HG03558 (cell line): ENCODE results near the gene HUS1.
"Not testable (repeated sequence)": the region's sequence is repeated elsewhere in the genome, so short reads cannot be mapped to it uniquely, and the experiment has no call there.

Source experiments
- ATAC-seq: cut with Tn5 transposase; IDR thresholded peaks from one replicate; pipeline ENCODE4 v1.9.1; 2021; ENCODE audit warnings: moderate number of reproducible peaks; ENCODE audit not compliant: unreplicated experiment; ENCODE audit errors: extremely low read depth

HUS1 gene

DNA sequence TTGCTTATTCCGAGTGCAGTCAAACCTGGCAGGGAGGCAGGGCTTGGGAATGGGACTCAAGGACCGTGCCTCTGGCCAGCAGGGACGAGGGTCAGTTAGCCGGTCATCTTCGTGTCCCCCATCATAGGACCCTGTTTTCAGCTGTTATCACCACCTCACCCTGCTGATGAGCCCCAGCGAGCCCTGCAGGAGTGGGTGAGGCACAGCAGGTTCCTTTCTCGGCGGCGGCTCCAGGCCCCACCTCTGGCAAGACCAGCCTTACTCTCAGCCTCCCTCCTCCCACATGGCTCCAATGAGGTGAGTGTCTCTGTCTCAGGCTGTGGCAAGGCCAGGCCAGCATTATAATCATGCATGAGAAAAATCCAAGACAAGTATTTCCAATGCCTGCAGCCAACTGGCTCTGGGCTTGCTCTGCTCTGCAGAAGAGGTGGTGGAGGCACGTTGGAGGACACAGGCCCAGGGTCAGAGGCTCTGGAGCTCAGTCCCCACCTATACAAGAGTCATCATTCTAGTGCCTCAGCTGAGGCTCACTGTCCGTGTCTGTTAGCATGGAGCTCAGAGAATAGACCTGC, 46.9 kb downstream of the HUS1 start:
- no peak for ATAC-seq

DNA sequence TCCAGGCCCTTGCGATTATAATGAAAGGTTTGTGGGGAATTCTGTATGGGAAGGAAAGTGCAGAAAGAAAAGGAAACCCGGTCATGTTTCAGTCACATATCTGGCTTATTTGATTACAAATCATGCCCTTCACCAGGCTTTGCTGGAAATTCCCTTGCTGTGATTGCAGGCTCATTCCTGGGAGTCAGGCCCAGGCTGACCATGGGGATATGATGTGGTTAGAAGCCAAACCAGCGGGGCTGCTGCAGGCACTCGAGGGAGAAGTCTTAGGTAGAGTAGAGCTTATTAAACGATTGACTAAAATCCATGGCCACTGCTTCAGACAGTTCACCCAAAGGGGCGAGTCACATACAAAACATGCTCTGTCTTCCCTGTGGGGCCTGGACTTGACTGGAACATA, 47.4 kb downstream of the HUS1 start:
- ATAC-seq = no peak

DNA sequence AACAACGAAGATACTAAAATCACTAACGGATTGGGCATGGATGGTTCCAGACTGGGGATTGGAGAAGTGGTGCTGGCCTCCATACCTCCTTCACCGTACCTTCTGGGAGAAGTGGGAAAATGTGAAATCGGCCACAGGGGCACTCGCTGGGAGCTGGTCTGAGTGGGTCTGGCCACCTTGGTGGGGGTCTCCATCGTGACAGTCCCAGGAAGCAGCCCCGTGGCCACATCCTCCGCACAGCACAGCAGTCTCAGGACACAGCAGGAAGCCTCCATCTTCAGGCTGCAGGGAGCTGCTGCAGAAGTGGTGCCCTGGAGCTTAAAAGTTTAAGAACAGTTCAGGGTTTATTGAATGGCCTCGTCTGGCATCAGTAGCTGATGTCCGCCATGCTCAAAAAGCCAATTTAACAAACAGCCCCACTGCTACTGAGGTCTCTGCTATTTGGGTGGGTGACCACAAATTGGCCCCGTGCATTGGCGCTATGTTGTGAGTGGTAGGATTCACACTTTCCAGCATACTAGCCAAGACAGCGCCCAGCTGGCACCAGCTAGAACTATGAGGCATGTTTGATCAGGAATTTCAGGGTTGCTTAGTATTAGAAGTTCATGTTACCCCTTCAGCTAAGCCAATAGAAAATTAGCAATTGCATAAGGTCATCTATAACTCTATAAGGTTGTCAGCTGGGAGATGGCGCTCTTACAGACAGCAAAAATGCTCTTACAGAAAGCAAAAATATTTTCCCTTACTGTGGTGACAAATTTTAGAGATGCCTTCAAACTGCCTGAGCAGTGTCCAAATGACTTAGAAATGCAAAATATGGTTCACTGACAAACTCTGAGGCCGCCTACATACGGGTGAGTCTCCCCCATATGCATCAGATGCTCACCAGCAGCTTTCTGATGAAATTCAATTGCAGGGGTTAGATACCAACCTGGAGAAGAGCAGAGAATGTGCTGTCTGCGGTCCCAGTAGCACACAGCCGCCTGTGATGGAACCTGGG, 48.1 kb downstream of the HUS1 start:
- no peak for ATAC-seq

DNA sequence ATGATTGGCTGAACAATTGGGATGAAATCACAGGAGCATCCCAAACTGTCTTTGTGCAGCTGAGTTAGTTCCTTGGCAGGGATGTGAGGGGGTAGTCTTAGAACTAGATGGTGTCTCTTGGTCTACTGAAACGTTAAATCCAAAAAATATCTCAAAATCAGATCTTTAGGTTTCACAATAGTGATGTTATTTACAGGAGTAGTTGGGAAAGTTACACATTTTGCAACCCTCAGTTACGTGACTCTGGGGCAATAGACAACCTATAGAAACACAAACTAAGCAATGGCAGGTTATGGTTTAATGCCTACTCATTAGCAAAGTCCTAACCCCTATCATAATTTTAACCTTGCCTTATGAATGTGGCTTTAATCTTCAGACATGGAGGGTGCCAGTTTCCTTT, 55.1 kb downstream of the HUS1 start:
- no peak for ATAC-seq

DNA sequence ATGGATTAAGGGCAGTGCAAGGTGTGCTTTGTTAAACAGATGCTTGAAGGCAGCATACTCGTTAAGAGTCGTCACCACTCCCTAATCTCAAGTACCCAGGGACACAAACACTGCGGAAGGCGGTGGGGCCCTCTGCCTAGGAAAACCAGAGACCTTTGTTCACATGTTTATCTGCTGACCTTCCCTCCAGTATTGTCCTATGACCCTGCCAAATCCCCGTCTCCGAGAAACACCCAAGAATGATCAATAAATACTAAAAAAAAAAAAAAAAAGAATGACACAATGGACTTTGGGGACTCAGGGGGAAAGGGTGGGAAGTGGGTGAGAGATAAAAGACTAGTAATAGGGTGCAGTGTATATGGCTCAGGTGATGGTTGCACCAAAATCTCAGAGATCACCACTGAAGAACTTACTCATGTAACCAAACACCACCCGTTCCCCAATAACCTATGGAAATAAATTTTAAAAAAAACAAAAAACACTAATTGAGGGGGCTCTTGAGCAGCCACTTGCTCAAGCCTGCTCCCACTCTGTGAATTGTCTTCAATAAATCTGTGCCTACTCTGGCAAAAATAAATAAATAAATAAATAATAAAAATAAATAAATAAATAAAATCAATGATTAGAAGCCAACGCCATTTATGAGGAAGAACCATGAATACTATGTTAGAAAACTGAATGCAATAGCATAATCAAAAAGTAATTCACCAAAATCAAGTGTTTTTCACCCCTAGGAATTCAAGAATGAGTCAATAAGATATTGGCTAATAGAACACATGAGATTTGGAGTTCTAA, 56.1 kb downstream of the HUS1 start:
- ATAC-seq = not testable (repeated sequence)

DNA sequence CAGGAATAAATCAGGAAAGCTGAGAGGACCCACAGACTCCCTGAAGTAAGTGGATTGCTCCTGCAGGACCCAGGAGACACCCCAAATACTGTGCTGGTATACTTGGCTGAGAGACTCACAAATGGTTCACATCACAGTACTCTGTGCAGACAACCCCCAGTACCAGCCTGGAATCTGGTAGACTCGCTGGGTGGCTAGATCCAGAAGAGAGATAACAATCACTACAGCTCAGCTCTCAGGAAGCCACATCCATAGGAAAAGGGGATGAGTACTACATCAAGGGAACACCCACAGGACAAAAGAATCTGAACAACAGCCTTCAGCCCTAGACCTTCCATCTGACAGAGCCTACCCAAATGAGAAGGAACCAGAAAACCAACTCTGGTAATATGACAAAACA, 62.9 kb downstream of the HUS1 start:
- ATAC-seq = not testable (repeated sequence)

DNA sequence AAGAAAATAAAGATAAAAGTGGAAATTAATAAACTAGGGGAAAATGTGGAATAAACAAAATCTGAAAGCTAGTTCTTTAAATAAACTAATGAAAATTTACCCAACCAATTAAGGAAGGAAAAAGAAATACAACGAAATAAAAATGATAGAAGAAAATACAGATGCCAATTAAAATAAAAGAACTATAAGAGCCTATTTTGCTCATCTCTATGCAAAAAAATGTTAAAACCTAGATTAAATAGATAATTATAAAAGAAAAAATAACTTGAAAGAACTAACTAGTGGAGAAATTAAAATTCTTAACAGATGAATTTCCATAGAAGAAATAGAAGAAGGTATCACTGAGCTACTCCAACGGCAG, 63.8 kb downstream of the HUS1 start:
- no peak for ATAC-seq

DNA sequence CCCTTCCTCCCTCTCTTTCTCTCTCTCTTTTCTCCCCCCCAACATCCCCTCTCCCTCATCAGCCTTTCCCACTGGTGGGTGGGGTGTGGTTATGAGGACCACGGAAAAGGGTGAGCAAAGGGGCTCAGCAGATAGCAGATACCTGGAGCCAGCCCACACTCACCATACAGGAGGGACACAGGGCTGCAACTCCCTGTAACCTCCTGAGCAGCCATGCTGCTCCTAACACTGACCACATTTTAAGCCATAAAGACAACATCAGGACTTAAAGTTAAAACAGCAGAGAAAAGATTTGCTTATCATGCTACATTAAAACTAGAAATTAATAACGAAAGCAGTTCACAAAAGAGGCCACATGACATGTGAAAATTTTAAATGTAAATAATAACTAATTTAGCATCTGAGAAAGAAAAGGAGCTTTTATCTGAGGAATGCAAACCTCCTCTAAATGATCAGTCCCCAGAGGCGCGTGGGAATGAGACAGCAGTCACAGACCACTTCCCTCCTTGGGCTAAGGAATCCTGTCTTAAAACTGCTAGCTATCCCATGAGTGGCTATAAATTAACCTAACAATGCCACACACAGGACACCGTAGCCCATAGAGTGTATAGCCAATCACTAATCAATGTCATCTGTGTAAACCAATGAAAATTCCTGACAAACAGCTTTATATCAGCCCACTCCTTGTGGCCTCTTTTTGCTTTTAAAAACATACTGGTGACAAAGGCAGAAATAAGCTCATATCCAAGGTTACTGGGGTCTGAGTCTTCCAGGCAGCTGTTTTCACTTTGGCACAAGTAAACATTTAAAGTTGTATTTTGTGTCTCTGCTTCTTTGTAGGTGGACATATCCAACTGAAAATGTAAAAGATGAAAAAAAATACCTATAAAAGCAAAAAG, 64.4 kb downstream of the HUS1 start:
- no peak for ATAC-seq
